Stimulated activated CD8-positive, alpha-beta memory T cell treated with anti-CD3 and anti-CD28 coated beads, Interleukin-12 subunit alpha, Interleukin-12 subunit beta, amount 100 ng/mL, for 1 hour (primary cell): ENCODE results near the gene LIMS2.
A peak's percentile ranks its signal among the peaks of the same experiment; 100 is the strongest.

Experiments used
- DNase-seq: peaks from one replicate; pipeline ENCODE4 v3.0.0-alpha.2; 2020; ENCODE audit warnings: low read depth

LIMS2 gene

DNA sequence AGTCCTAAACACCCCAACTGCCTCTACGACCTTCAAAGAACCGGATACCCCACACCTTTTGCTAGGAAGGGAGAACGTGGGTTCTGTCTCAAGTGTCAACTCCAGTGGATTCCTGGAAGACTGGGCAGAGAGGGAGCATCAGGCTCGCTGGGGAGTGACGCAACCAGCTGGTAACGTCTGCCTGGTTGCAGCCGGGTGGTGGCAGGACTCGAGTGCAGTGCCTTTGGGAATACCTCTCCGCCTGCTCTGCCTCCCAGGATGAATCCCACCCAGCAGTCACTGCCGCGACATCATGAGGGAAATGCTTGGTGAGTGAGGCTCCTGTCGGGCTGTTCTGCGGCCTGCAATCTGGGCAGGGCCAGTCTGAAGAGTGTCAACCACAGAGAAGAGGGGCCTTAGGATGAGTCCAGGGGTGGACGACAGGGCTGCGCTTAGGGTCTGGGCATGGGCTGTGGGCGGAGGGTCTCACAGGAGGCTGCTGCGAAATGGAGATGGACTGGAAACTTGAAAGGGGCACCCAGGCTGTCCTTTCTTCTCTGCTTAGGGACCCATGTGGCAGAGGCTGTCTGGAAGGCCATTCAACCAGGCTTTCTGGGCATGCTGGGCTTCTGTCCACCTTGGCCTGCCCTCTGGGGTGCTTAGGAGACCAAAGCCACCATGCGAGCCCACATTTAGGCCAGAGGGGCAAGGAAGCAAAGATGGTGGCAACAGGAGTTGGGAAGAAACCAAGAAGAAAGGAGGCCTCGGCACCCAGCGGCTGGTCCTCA lies 16.5 kb downstream of the LIMS2 start:
- DNase-seq, result no peak

- DNase-seq, result no peak
Observed at GRCh38 chr2:127658146-127658545, 17.2 kb downstream of the LIMS2 start.

DNA sequence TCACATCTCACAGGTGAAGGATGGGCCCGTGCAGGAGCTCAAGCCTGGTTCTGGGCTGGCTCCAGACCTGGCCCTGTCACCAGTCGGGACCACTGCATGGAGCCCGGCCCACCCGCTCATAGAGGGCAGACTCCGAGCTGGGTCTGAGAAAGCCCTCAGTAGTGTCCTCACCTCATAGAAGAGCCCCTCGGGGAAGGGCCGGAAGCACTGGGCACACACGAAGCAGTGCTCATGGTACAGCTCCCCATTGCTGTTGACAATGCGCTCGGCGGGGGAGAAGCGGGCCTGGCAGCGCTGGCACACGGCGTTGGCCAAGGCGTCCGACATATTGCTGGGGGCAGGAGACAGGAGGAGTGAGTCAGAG lies 18.1 kb downstream of the LIMS2 start:
- DNase-seq, result no peak

- DNase-seq, result no peak
Observed at GRCh38 chr2:127656569-127657231, 18.6 kb downstream of the LIMS2 start.

- no peak for DNase-seq
Observed at GRCh38 chr2:127655209-127656073, 19.9 kb downstream of the LIMS2 start.

GRCh38 chr2:127654838-127655175 lies 20.5 kb downstream of the LIMS2 start:
- DNase-seq, result no peak

DNA sequence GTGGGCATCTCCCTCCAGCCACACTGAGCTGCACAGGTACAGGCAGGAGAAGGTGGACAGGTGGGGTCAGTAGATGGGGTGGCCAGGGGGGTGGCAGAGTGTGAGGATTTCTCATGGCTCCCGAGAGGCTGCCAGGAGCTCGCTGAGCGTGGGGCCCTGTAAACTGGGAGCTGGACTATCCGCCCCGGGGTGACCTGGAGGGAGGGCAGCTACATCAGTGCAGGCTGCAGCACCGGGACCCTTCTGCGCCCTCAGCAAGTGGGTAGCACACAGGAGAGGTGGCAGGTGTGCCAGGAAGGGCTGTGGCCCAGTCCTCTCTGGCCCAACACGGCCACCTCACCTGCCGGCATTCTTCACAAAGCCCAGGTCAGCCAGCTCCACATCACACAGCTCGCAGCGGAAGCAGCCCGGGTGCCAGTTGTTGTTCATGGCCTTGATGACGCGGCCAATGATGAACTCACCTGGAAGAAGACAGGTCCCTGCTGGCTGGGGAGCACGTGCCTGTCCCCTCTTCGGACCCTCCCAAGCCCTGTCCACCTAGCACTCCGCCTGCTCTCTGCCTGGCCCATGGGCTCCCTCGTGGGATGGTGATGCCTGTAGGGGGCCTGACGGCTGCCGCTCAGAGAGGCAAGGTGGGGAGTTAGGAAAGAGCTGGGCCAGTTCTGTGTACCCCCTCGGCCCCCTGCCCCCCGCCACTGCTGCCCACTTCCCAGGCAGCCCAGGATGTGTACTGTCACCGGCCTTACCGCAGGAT lies 21.1 kb downstream of the LIMS2 start:
- no peak for DNase-seq

DNA sequence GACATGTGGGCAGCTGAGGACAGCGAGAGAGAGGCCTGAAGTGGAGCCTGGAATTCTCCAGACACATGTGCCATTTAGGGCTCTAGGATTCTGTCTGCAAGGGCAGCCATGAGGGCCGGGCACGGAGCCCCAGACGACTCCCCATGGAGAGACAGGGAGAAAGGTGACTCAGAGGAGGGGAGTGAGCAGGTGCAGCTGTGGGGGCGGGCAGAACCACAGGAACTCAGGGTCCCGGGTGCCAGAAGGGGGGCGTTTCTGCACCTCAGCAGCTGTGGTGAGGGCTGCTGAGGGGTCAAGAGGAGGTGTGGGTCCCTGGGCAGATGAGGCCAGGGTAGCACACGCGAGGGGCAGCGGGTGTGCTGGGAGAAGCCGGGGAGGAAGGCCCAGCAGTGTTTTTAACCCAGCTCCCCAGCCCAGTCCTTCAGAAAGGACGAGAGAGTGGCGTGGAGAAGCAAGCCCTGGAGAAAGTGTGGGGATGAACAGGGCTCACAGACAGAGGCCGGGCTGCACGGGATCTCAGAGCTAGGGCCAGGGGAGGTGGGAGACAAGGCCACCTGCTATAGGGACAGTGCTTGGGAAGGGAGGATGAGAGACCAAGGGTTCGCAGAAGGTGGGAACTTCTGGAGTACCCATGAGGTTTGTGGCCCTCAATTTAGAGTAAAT lies 21.8 kb downstream of the LIMS2 start:
- DNase-seq, result no peak

GRCh38 chr2:127652786-127653357 lies 22.5 kb downstream of the LIMS2 start:
- no peak for DNase-seq

- no peak for DNase-seq
Observed at GRCh38 chr2:127651971-127652550, 23.3 kb downstream of the LIMS2 start.

DNA sequence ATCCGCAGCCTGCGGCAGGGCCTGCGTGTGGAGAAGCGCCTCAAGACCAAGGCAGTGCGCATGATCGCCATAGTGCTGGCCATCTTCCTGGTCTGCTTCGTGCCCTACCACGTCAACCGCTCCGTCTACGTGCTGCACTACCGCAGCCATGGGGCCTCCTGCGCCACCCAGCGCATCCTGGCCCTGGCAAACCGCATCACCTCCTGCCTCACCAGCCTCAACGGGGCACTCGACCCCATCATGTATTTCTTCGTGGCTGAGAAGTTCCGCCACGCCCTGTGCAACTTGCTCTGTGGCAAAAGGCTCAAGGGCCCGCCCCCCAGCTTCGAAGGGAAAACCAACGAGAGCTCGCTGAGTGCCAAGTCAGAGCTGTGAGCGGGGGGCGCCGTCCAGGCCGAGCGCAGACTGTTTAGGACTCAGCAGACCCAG lies 23.9 kb downstream of the LIMS2 start:
- DNase-seq, result no peak

GRCh38 chr2:127650785-127651380 lies 24.4 kb downstream of the LIMS2 start:
- DNase-seq, result no peak

DNA sequence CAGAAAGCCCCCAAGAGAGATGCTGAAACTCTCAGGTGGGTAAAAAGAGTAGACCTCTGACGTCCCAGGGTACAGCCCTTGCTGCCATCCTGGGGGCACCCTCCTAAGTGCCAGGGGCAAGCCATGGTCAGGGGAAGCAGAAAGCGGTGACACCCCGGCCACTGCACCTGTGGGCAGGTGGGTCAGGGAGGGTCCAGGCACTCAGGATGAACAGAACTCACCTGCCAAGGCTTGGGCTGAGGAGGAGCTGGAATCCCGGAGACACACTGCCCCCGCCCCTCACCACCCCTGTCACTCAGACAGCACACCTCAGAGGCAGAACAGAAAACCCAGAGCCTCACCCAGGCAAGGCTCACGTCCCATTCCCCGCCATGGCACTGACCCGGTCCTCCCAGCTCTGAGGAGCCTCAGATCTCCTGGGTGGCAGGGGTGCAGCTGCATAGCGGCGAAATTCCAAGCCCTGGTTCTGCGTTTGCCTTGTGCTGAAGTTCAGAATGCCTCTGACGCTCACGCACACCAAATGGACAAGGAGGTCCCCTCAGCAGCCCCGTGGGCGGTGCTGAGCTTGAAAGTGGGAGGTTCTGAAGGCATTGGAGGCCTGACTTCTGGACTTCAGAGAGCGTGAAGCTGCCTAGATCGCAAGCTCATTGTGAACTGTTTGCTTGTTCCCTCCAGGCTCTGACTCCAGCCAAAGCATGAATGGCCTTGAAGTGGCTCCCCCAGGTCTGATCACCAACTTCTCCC lies 25.1 kb downstream of the LIMS2 start:
- no peak for DNase-seq

DNA sequence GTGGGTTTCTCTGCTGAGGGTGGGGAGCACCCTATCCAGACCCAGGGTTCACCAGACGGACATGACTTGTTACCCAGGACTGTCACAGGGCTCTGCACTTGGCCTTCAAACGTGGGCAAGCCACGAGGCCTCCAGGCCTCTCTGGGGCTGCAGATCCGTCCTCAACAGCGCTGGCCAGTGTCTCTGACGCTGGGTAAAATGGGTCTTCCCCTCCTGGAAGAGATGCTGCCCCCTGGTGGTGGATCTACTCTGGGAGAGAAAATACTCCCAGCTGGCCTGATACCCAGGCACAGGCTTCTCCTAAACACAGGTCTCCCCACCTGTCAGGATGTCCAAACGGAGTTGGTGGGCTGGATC lies 25.7 kb downstream of the LIMS2 start:
- peak; percentile 84 for DNase-seq

DNA sequence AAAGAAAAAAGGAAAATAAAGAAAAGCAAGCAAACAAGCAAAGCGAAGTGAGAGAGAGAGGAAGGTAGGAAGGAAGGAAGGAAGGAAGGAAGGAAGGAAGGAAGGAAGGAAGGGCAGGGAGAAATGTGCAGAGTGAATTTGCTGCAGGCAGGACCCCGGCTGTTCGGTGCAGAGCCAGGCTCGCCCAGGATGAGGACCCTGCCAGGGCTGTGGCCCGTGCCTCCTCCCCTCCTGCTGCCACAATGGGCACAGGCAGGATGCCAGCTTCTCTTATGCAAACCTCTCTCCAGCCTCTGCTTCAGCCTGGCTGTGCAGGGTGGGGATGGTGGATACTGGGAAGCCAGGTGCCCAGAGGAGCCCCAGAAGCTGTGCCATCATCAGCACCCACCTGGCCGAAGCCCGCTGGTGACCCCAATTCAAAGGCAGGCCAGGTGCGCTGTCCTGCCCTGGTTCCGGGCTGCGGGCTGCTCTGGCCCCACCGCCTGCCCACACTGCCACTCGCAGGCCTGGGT lies 26.2 kb downstream of the LIMS2 start:
- DNase-seq, result no peak

DNA sequence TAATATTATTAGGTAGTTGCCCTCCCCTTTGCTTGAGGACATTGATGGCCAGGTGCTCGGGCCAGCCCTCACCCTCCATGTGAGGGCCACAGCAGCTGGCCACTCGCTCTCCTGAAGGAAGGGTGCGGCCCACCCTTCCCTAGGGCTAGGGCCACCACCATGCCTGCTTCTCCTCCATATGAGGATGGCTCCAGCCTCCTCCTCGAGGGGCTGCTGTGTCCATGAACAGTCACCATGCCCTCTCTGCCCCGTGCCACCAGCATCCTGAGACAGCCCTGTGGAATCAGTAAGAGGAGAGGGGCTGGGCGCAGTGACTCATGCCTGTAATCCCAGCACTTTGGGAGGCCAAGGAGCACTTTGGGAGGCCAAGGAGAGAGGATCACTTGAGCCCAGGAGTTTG lies 27.0 kb downstream of the LIMS2 start:
- DNase-seq, result no peak

GRCh38 chr2:127647242-127648190 lies 27.8 kb downstream of the LIMS2 start:
- DNase-seq, result no peak

- DNase-seq, result no peak
Observed at GRCh38 chr2:127646487-127647241, 28.7 kb downstream of the LIMS2 start.
